IPS-20b (cell line): ENCODE results near the gene CIC.
"Not testable (repeated sequence)": the region's sequence is repeated elsewhere in the genome, so short reads cannot be mapped to it uniquely, and the experiment has no call there.

Experiments used
- H3K27ac ChIP-seq: one replicate; pipeline ENCODE4 v1.5.1; 2013; ENCODE audit warnings: low read length
- H3K27me3 ChIP-seq: 2 replicates; pipeline ENCODE4 v1.6.1; 2013; ENCODE audit warnings: mild to moderate bottlenecking, low read length, inconsistent platforms; ENCODE audit not compliant: insufficient read depth
- H3K36me3 ChIP-seq: 2 replicates; pipeline ENCODE4 v1.6.1; 2013; ENCODE audit warnings: low read depth, mild to moderate bottlenecking, inconsistent platforms, low read length, moderate library complexity; ENCODE audit not compliant: insufficient read depth
- H3K4me1 ChIP-seq: 2 replicates; pipeline ENCODE4 v1.6.1; 2013; ENCODE audit warnings: mild to moderate bottlenecking, control low read depth, inconsistent platforms, low read length, moderate library complexity; ENCODE audit not compliant: insufficient read depth
- H3K4me3 ChIP-seq: 2 replicates; pipeline ENCODE4 v1.5.1; 2013; ENCODE audit warnings: mild to moderate bottlenecking, low read length, inconsistent platforms
- H3K9ac ChIP-seq: 2 replicates; pipeline ENCODE4 v1.6.1; 2013; ENCODE audit warnings: low read depth, mild to moderate bottlenecking, inconsistent platforms, low read length, moderate library complexity
- H3K9me3 ChIP-seq: 2 replicates; pipeline ENCODE4 v1.6.1; 2013; ENCODE audit warnings: mild to moderate bottlenecking, low read depth, low read length, inconsistent platforms; ENCODE audit not compliant: insufficient read depth

Gene CIC

GRCh38 chr19:42266928-42267603 is 2.0 kb upstream of the CIC start:
- Histone ChIP-seq H3K9ac (peak overlapping the region; percentile 99; the same call in 1 of the 2 replicates), H3K4me3 (peak overlapping the region; percentile 96; the same call in 1 of the 2 replicates)
- H3K9me3 ChIP-seq, H3K36me3 ChIP-seq, H3K27me3 ChIP-seq, H3K27ac ChIP-seq, H3K4me1 ChIP-seq: not testable (repeated sequence)

GRCh38 chr19:42267644-42268141 is 1.4 kb upstream of the CIC start:
- H3K36me3 ChIP-seq = no peaks in the 10 kb centered on the region
- H3K27me3 ChIP-seq = no peaks in the 10 kb centered on the region
- peak overlapping the region; percentile 96 for H3K4me3 ChIP-seq
- no peaks in the 10 kb centered on the region for H3K9me3 ChIP-seq
- peak overlapping the region; percentile 99; the same call in 1 of the 2 replicates for H3K9ac ChIP-seq
- H3K27ac ChIP-seq = peak overlapping the region; percentile 68
- peaks cover 7% of the 10 kb centered on the region for H3K4me1 ChIP-seq

- Histone ChIP-seq H3K27ac (peak overlapping the region; percentile 97), H3K9ac (peak overlapping the region; percentile 99), H3K4me1 (peaks cover 7% of the 10 kb centered on the region), H3K9me3 (no peaks in the 10 kb centered on the region), H3K4me3 (peak overlapping the region; percentile 96), H3K27me3 (no peaks in the 10 kb centered on the region), H3K36me3 (no peaks in the 10 kb centered on the region)
Measured at GRCh38 chr19:42268142-42268703, 829 bp upstream of the CIC start.

GRCh38 chr19:42269478-42270345 is 660 bp downstream of the CIC start:
- peak overlapping the region; percentile 96; the same call in 1 of the 2 replicates for H3K4me3 ChIP-seq
- H3K9me3 ChIP-seq = no peaks in the 10 kb centered on the region
- no peak overlapping the region for H3K27ac ChIP-seq
- H3K9ac ChIP-seq = peak overlapping the region; percentile 63; the same call in 1 of the 2 replicates
- H3K4me1 ChIP-seq = peaks cover 7% of the 10 kb centered on the region
- no peaks in the 10 kb centered on the region for H3K27me3 ChIP-seq
- H3K36me3 ChIP-seq = peaks cover 5% of the 10 kb centered on the region; the same call in 1 of the 2 replicates

- Histone ChIP-seq H3K36me3 (peaks cover 8% of the 10 kb centered on the region; the same call in 1 of the 2 replicates), H3K27ac (no peak overlapping the region), H3K4me1 (peaks cover 7% of the 10 kb centered on the region), H3K27me3 (no peaks in the 10 kb centered on the region), H3K9me3 (no peaks in the 10 kb centered on the region), H3K4me3 (no peak overlapping the region; the same call in 1 of the 2 replicates), H3K9ac (peak overlapping the region; percentile 63; the same call in 1 of the 2 replicates)
Measured at GRCh38 chr19:42270346-42271044, 1.4 kb downstream of the CIC start.

- Histone ChIP-seq H3K4me1 (peaks cover 7% of the 10 kb centered on the region), H3K27me3 (no peaks in the 10 kb centered on the region), H3K4me3 (no peak overlapping the region), H3K27ac (no peak overlapping the region), H3K9ac (no peak overlapping the region), H3K36me3 (peaks cover 8% of the 10 kb centered on the region; the same call in 1 of the 2 replicates), H3K9me3 (no peaks in the 10 kb centered on the region)
Measured at GRCh38 chr19:42271045-42271419, 2.0 kb downstream of the CIC start.

GRCh38 chr19:42271861-42272534 is 2.9 kb downstream of the CIC start:
- H3K27ac ChIP-seq = no peak overlapping the region
- H3K4me1 ChIP-seq = peaks cover 7% of the 10 kb centered on the region

GRCh38 chr19:42272535-42272897 is 3.5 kb downstream of the CIC start:
- H3K4me1 ChIP-seq = peaks cover 7% of the 10 kb centered on the region
- no peaks in the 10 kb centered on the region for H3K27me3 ChIP-seq
- no peak overlapping the region for H3K9ac ChIP-seq
- no peak overlapping the region for H3K4me3 ChIP-seq
- H3K9me3 ChIP-seq = no peaks in the 10 kb centered on the region
- H3K36me3 ChIP-seq = peaks cover 8% of the 10 kb centered on the region; the same call in 1 of the 2 replicates
- H3K27ac ChIP-seq = no peak overlapping the region

More at GRCh38 chr19:42271861-42272534, 2.9 kb downstream of the CIC start:
- Histone ChIP-seq H3K9me3 (no peaks in the 10 kb centered on the region), H3K9ac (no peak overlapping the region), H3K27me3 (no peaks in the 10 kb centered on the region), H3K36me3 (peaks cover 8% of the 10 kb centered on the region; the same call in 1 of the 2 replicates), H3K4me3 (no peak overlapping the region)

GRCh38 chr19:42272989-42273406 is 3.9 kb downstream of the CIC start:
- Histone ChIP-seq H3K9me3 (no peaks in the 10 kb centered on the region), H3K4me3 (no peak overlapping the region), H3K27ac (no peak overlapping the region), H3K27me3 (no peaks in the 10 kb centered on the region), H3K36me3 (peaks cover 8% of the 10 kb centered on the region; the same call in 1 of the 2 replicates), H3K4me1 (peaks cover 7% of the 10 kb centered on the region), H3K9ac (no peak overlapping the region)

GRCh38 chr19:42273407-42274064 is 4.5 kb downstream of the CIC start:
- no peaks in the 10 kb centered on the region for H3K9me3 ChIP-seq
- peaks cover 7% of the 10 kb centered on the region for H3K4me1 ChIP-seq
- no peak overlapping the region for H3K27ac ChIP-seq
- H3K9ac ChIP-seq = no peak overlapping the region
- H3K36me3 ChIP-seq = peaks cover 8% of the 10 kb centered on the region; the same call in 1 of the 2 replicates
- no peak overlapping the region for H3K4me3 ChIP-seq
- no peaks in the 10 kb centered on the region for H3K27me3 ChIP-seq
